KOPT-K1 (cell line): ENCODE data around the gene AMBP.
"Not testable (repeated sequence)": the region's sequence is repeated elsewhere in the genome, so short reads cannot be mapped to it uniquely, and the experiment has no call there.

Experiments used
- H3K27ac ChIP-seq: fragments of 200-600 bp; sonication (generic); 2 replicates; pipeline ENCODE4 v1.5.1; 2016; ENCODE audit warnings: antibody characterized with exemption, mild to moderate bottlenecking, low read depth, low read length; ENCODE audit not compliant: poor library complexity, severe bottlenecking
- H3K36me3 ChIP-seq: fragments of 200-600 bp; sonication (generic); 2 replicates; pipeline ENCODE4 v1.5.1; 2017; ENCODE audit warnings: antibody characterized with exemption, mild to moderate bottlenecking, low read length, moderate library complexity; ENCODE audit not compliant: insufficient read depth
- H3K9me3 ChIP-seq: fragments of 200-600 bp; sonication (generic); 2 replicates; pipeline ENCODE4 v1.5.1; 2017; ENCODE audit warnings: antibody characterized with exemption, low read length, mild to moderate bottlenecking; ENCODE audit not compliant: insufficient read depth, poor library complexity, severe bottlenecking

Gene AMBP

GRCh38 chr9:114088571-114089170, 10.6 kb upstream of the AMBP start:
- Histone ChIP-seq H3K36me3 (no peaks in the 10 kb centered on the region), H3K27ac (no peak overlapping the region), H3K9me3 (no peaks in the 10 kb centered on the region)

DNA sequence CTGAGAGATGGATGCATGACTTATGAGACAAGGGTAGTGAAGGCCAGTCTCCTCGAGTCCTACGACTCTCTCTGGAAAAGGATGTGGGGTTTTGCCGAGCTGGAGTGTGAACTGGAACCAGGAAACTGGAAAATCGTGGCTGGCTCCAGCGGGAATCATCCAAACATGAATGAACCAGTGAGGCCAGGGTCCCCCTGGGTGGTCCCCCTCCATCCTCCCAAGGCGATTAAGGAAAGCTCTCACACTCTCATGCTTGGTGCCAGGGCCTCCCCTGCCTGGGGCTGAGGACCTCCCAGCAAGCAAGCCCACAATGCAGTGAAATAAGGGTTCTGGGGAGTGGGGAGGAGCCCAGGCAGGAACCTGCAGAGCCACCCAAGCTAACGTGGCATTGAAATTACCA, 9.6 kb upstream of the AMBP start:
- no peak overlapping the region for H3K27ac ChIP-seq
- H3K36me3 ChIP-seq = no peaks in the 10 kb centered on the region
- H3K9me3 ChIP-seq = no peaks in the 10 kb centered on the region

- Histone ChIP-seq H3K27ac (no peak overlapping the region), H3K9me3 (no peaks in the 10 kb centered on the region), H3K36me3 (no peaks in the 10 kb centered on the region)
Measured at GRCh38 chr9:114086607-114087006, 8.5 kb upstream of the AMBP start.

- Histone ChIP-seq H3K27ac (no peak overlapping the region), H3K9me3 (no peaks in the 10 kb centered on the region), H3K36me3 (no peaks in the 10 kb centered on the region)
Measured at GRCh38 chr9:114086009-114086408, 7.9 kb upstream of the AMBP start.

- Histone ChIP-seq H3K27ac (no peak overlapping the region), H3K36me3 (no peaks in the 10 kb centered on the region), H3K9me3 (no peaks in the 10 kb centered on the region)
Measured at GRCh38 chr9:114085387-114085789, 7.3 kb upstream of the AMBP start.

DNA sequence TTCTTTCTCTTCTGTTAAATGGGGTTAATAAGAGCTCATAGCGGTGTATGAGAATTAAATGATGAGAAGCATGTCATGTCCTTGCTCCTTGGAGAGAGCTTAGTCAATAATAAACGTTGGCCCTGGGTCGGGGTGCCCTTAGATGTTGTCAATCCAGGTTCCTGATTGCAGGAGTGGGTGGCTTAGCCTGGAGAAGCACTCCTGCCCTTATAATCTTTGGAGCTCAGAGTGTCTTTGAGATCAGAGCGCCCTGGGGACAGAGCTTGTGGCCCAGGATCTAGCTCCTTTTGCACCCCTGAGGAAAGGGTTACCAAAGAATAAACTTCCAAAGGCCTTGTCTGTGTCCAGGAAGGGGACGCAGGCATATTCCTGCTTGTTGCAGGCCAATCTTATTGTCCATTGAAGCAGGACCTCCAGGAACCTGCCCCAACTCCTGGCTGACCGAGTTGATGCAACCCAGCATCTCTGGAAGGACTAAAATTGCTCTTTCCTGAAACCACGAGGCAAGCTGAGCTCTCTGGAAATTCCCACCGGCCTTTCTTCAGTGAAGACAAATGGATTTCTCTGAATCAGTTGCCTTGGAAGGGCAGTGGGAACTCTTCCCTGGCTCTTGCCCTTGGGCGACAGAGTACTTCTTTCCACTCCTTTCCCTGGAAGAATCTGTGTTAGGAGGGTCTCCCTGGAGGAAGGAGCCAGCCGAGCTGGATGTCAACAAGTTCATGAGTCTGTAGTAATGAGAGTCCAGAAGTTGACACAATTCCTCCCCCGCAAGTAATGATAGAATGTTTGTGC, 6.4 kb upstream of the AMBP start:
- Histone ChIP-seq H3K36me3 (no peaks in the 10 kb centered on the region), H3K9me3 (no peaks in the 10 kb centered on the region), H3K27ac (no peak overlapping the region)

DNA sequence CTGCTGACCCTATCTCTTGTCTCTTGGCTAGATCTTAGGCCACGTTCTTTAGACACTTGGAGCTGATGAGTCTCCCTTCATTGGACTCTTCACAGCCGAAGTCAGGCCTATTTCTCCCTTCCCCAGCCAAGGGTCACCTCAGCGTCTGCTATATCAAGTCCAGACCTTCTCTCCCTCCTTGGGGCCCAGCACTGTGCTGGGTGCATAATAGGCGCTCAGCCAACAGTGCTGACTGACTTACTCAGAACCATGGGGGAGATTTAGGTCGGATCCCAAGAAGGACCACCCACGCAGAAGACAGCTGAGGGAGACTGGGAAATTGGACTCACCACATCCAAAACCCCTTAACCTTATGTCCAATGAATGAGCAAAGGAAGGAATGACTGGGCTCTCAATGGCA, 5.6 kb upstream of the AMBP start:
- H3K27ac ChIP-seq = no peak overlapping the region
- no peaks in the 10 kb centered on the region for H3K36me3 ChIP-seq
- no peaks in the 10 kb centered on the region for H3K9me3 ChIP-seq

DNA sequence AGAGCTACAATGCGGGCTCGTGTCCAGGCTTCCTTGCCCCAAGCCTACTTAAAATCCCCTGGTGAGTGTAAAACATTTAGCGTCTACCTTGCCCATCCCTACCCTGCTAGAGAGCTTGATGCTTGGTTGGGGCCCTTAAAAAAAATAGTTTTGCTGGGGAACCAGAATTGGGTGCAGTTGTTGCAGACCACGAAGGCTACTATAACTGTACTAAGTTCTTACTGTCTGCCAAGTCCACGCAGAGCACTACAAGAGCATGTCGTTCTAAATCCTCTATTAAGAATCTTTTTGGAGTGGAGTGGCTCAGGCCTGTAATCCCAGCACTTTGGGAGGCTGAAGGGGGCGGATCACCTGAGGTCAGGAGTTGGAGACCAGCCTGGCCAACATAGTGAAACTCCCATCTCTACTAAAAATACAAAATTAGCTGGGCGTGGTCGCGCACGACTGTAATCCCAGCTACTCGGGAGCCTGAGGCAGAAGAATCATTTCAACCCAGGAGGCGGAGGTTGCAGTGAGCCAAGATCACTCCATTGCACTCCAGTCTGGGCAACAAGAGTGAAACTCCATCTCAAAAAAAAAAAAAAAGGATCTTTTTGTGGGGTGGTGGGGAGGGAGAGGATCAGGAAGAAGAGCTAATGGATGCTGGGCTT, 4.8 kb upstream of the AMBP start:
- H3K9me3 ChIP-seq, H3K27ac ChIP-seq, H3K36me3 ChIP-seq: not testable (repeated sequence)

GRCh38 chr9:114082017-114082762, 4.1 kb upstream of the AMBP start:
- H3K36me3 ChIP-seq = no peaks in the 10 kb centered on the region
- H3K9me3 ChIP-seq = no peaks in the 10 kb centered on the region
- no peak overlapping the region for H3K27ac ChIP-seq

DNA sequence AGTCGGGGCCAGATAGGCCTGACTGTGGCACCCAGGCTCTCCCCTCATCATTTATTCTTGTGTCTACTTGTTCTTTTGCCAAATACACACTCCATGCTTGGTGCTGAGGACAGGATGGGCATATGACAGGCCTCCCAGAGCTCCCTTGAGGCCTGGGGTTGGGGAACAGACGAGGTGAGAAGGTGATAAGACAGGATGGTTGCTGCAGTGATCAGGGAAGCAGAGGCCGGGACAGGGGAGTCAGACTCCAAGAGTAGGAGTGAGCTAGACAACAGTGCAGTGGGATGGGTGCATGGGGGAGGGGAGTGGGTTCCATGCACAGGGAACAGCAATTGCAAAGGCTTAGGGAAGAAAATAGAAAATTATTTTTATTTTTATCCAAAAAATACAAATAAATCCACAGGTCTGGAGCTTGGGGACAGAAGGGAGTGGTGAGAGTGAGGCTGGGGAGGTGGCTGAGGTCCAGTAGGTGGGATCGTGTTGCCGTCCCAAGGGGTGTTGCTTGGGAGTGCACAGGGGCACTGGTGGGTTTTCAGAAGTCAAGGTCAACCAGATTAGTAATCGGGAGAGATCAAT, 3.4 kb upstream of the AMBP start:
- Histone ChIP-seq H3K9me3 (no peaks in the 10 kb centered on the region), H3K36me3 (no peaks in the 10 kb centered on the region), H3K27ac (no peak overlapping the region)

DNA sequence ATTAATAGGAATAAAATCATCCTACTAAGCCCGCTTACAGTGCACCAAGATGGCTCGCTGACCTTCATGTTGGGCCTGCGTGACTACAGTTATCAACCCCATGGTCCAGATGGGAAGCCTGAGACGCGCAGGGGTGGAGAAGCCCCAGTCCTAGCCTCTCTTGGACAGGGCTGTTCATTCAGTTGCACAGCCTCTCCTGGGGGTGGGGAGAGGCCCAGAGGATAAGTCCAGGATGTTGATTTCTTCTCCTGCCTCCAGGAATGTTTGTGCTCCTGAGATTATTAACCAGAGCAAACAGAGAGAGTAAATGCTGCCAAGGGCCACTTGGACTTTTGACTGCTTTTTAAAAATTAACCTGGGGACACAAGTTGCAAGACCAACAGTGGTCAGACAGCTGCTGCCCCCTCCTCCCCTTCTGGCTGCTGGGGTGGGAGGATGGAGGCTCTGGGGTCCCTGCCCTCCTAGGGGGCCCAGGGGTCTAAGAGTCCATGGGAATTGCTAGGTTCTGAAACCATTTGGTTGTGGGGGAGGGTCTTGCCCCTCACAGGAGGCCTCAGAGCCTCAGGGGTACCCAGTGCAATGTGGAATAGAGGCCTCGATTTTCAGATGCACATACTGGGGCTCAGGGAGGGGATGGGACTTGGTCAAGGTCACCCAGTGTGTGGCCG, 2.8 kb upstream of the AMBP start:
- Histone ChIP-seq H3K9me3 (no peaks in the 10 kb centered on the region), H3K27ac (no peak overlapping the region), H3K36me3 (no peaks in the 10 kb centered on the region)

DNA sequence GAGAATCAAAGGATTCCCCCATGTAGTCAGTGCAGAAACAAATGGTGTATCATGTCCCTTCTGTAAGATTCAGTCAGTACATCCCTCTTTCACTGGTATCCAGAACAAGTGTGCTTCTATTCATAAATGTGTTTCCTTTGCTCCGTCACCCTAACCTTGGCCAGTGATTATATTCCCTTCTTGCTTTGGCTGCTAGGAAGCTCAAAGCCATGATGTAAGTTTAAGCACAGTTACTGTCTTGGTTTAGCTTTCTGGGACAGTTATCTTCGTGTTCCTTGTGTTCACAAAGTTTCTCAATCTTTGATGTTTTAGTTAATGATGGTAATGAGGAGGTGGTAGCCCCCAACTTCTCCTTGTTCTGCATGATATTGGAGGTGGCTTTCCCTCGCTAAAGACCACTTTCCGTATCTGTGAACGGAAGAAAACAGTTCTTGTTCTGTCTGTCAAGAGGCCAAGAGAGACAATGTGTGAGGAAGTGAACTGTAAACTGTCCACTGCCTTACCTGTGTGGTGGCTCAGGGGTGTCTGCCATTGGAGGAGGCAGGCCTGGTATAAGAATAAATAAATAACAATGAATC, 2.2 kb upstream of the AMBP start:
- Histone ChIP-seq H3K27ac (no peak overlapping the region), H3K36me3 (no peaks in the 10 kb centered on the region), H3K9me3 (no peaks in the 10 kb centered on the region)

- Histone ChIP-seq H3K36me3 (no peaks in the 10 kb centered on the region), H3K9me3 (no peaks in the 10 kb centered on the region)
Measured at GRCh38 chr9:114078781-114079156, 669 bp upstream of the AMBP start.

GRCh38 chr9:114077162-114077837, 800 bp downstream of the AMBP start:
- H3K27ac ChIP-seq = no peak overlapping the region
- H3K9me3 ChIP-seq = no peaks in the 10 kb centered on the region
- no peaks in the 10 kb centered on the region for H3K36me3 ChIP-seq

More at GRCh38 chr9:114078781-114079156, 669 bp upstream of the AMBP start:
- H3K27ac ChIP-seq = no peak overlapping the region
